ENCODE results near the gene OR14J1. TPM values are rescaled to one million over a fixed set of nuclear protein-coding genes. Genes with fewer than 3 reads are reported as not detected.

Gene OR14J1
- total RNA-seq, 1 donor: not detected

- DNase-seq (ENCODE audit: low read depth): no peak
- no peak for TF ChIP-seq CTCF (IDR thresholded peaks at IDR 0.05; ENCODE audit: insufficient read depth, low read length)
Observed at GRCh38 chr6:29354980-29355379, 53.5 kb downstream of the OR14J1 start.

GRCh38 chr6:29355603-29356002 lies 54.1 kb downstream of the OR14J1 start:
- no peak for TF ChIP-seq CTCF (IDR thresholded peaks at IDR 0.05; ENCODE audit: insufficient read depth, low read length)
- no peak for DNase-seq (ENCODE audit: low read depth)
- H3K4me3 ChIP-seq (ENCODE audit: low read depth, low read length): no peak overlapping the region

More at GRCh38 chr6:29354980-29355379, 53.5 kb downstream of the OR14J1 start:
- no peak overlapping the region for H3K4me3 ChIP-seq (ENCODE audit: low read depth, low read length)

Other genes starting within 250 kb of the OR14J1 start
- gene OR2B3, start 214.4 kb upstream of the OR14J1 start, total RNA-seq (ENCODE audit: low replicate concordance): not detected in 2 replicates
- not detected in 2 replicates for gene OR2J1, start 202.2 kb upstream of the OR14J1 start, total RNA-seq (ENCODE audit: low replicate concordance)
- gene OR2J3, start 193.6 kb upstream of the OR14J1 start, total RNA-seq (ENCODE audit: low replicate concordance): not detected in 2 replicates
- not detected in 2 replicates for gene OR2J2, start 130.8 kb upstream of the OR14J1 start, total RNA-seq (ENCODE audit: low replicate concordance)
- not detected in 2 replicates for gene OR5V1, start 67.2 kb downstream of the OR14J1 start, total RNA-seq (ENCODE audit: low replicate concordance)
- gene OR12D3, start 73.6 kb downstream of the OR14J1 start, total RNA-seq (ENCODE audit: low replicate concordance): not detected in 2 replicates
- not detected in 2 replicates for gene OR12D2, start 93.9 kb downstream of the OR14J1 start, total RNA-seq (ENCODE audit: low replicate concordance)
- gene OR12D1, start 113.2 kb downstream of the OR14J1 start, total RNA-seq (ENCODE audit: low replicate concordance): not detected in 2 replicates
- gene OR10C1, start 137.6 kb downstream of the OR14J1 start, total RNA-seq (ENCODE audit: low replicate concordance): not detected in 2 replicates
- gene OR11A1, start 155.4 kb downstream of the OR14J1 start, total RNA-seq (ENCODE audit: low replicate concordance): not detected in 2 replicates
- gene OR2H1, start 155.5 kb downstream of the OR14J1 start, total RNA-seq (ENCODE audit: low replicate concordance): not detected in 2 replicates
- not detected in 2 replicates for gene MAS1L, start 186.3 kb downstream of the OR14J1 start, total RNA-seq (ENCODE audit: low replicate concordance)